NCI-H748 (cell line): ENCODE data around the gene SLC13A5.
"Not testable (repeated sequence)": the region's sequence is repeated elsewhere in the genome, so short reads cannot be mapped to it uniquely, and the experiment has no call there.

ENCODE experiments used
- DNase-seq: peaks from one replicate; lab custom pipeline; 2025; ENCODE audit not compliant: unreplicated experiment; lab: John Stamatoyannopoulos, UW

Gene SLC13A5

DNA sequence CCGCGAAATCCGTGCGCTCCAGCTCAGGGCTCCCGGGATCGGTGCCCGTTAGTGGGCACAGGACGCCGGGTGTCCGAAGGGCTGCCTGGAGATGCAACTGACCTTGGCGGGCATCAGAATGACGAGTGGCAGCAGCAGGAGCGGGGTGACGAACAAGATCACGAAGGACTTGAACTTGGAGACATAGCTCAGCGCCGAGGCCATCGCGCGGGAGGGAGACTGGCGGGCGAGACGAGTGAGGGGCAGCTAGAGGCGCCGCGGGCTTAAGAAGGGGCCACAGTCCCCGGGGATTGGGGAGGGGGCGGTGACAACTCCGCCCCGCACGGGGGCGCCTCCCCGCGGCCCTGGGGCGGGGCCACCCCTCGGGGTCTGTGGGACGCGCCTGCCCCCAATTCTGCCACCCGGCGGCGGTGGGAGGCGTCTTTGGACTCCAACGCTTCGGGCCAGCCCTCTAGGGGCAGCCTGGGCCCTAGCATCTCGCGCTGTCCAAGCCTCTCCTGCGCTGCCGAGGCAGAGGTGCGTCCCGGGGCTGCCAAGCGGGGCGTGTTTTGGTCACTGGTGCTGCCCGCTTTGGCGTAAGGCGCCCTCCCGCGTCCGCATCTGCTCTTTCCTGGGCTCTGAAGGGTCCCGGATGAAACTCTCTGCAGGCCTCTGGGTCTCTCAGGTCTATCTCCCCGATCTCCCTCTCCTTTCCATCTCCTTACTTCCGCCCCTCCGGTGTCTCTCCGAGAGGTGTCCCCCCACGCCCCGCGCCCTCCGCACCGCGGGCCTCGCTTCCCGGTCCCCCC is at the start of gene SLC13A5:
Gene SLC13A5 (minus strand): TSS at position 240 of the 788 bp plus-strand sequence. CDS start 36 bp downstream, at position 204.
- peak; percentile 27 for DNase-seq

DNA sequence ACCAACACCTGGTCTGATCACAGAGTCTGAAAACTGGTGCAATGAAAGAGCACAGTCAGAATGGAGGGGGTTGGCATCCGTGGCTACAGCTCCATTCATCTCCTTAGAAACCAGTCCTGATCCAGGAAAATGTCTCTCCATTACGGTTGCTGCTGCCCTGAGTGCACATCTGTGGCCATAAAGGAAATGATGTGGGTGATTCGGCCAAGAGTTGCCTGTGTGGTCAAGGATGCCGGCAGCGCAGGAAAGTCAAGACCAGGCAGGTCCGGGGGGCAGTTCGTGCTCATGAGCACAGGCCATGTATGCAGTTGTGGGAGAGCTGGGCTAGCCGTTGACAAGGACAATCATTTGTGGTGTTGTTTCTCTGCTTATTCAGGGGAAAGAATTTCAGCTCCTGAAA is 48.6 kb upstream of the SLC13A5 start:
- DNase-seq: no peak

DNA sequence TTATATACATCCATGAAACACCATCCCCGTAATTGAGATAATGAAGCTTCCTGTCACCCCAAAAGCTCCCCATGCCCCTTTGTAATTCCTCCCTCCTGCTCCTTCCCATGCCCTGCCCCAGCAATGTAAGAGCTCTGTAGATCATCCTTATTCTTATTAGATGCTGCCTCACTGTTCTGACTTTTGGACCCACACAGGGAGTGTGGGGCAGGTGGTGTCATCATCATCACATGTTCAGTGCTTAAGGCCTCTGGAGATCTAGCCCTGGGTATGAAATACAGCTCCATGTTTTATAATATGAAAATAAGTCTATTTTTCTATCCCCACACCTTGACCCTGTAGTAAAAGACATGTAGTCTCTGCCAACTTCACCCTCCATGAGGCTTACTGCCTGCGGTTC is 44.6 kb upstream of the SLC13A5 start:
- no peak for DNase-seq

DNA sequence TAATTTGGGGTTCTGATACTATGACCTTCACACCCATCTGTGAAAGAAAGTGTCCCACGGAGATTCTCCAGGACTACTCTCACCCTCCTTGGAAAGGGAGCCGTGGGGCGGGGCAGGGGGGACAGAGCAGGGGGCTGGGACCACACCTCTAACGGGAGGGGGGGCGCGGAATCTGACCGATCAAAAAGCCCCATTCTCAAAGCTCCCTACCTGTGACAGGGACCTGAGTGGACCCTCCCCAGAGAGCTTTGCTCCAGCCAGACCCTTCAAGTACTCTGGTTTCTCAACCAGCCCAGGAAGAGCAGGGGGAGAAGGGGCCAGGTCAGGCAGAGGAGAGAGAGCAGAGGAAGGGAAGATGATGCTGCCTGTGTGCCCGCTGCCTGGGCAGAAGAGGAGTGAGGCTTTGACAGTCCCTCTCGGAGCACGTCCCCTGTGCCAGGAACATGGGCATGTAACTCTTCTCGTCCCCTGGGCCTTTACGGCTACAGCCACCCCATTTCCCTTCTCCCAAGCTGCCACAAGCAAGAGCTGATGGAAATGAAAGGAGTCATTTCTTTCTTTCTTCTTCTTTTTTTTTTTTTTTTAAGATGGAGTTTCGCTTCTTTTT is 43.4 kb upstream of the SLC13A5 start:
- no peak for DNase-seq

DNA sequence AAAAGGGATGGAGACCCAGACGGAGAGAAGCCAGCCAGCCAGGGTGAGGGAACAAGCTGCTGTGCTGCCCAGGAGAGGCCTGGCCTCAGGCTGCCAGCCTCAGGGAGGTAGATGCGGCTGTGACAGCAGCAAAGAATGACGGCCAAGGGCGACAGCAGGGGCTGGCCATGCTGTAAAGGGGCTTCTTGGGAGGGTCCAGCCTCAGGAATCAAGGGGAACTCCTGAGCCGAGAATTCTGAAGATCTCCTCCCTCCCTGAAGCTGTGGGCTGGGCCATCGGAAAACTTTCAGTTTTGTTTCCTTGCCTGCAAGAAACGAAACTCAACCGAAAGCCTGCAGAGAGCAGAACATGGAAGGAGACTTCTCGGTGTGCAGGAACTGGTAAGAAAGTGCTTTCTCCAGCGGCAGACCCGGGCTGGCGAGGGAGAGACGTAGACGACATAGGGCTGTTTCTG is 42.6 kb upstream of the SLC13A5 start, which contains the start of gene XAF1:
Gene XAF1 (plus strand): TSS at position 316 of the 454 bp plus-strand sequence. CDS start 33 bp downstream, at position 349.
- no peak for DNase-seq

DNA sequence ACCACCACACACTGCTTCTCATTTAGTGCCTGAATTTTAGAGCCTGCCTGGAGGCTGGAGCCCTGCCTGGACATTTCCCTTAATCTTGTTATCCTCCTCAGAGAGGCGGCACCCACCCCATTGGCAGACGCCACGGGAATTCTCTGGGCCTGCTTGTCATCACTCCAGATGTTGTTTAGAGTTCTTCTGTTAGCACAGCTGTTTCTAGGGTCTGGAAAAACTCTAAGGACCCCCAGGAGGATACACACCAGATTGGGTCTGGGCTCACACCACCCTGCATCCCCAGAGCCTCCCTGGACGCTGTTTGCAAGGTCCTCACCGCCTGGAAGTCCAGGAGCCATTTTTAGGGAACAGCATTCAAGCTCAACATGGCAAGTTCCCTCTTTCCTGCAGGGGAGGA is 42.1 kb upstream of the SLC13A5 start:
- no peak for DNase-seq

DNA sequence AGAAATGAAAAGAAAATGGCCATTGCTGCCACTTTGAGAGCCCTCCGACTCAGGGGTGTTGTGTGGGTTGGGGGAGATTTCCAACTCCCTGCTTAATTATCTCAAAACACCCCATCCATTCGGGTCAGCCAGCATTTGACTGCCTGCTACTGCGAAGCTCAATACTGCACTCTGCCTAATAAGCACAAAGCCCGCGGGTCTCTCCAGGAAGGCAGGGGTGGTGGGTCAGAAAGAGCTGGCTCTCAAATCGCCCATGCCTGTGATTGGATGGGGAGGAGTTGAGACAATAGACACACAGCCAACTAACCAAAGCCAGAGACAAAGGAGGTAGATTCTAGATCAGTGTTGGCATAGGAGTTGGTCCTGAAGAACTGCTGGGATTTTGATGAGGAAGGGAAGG is 40.4 kb upstream of the SLC13A5 start:
- no peak for DNase-seq

DNA sequence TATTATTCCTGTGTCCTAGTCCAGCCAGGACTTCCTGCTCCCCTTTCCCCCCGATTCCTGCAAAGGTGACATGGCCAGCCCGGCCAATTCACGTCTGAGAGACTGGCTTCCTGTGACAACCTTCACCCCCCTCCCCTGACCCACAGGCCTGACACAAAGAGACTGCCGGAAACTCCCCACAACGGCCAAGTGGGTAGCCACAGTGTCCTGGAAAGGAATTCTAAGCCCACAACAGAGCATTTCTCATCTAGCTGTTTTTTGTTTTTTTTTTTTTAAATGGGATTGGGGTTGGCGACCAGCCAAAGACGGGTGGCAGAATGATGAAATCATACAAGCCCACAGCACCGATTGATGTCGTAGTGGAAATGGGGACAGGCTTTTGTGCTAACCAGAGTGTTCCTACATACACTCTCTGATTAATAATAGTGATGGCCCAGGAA is 39.9 kb upstream of the SLC13A5 start:
- DNase-seq: no peak

DNA sequence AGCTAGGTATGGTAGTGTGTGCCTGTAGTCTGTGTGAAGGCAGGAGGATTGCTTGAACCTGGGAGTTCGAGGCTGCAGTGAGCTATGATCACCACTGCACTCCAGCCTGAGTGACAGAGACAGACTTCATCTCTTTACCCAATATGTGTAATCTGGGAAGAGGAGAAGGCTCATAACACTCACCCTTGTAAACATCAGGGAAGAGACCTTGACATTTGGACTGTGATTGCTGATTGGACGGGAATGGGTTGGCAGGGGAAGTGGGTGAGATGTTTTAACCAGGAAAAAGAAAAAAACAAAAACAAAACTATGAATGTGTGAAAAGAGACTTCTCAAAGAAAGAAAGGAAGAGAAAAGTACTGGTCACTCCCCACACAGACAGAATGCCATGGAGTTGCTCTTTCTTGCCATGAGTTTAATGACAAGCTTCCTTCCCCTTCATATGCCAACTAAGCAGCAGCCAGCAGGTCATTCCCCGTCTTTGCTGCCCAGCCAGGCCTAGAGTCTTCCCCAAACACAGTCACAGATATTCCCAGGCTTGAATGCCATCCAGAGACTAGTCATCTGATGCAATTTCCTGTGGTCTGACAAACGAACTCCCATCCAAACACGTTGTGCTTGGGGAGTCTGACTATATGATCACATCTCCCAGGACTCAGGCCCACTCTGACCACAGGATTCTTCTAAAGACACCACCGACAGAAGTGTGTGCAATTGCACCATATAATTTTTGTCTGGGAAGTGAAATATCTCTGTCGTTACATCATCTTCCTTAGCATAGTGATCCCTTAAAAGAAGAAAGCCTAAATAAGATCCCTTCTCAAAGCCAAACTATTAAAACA is 39.1 kb upstream of the SLC13A5 start:
- no peak for DNase-seq

DNA sequence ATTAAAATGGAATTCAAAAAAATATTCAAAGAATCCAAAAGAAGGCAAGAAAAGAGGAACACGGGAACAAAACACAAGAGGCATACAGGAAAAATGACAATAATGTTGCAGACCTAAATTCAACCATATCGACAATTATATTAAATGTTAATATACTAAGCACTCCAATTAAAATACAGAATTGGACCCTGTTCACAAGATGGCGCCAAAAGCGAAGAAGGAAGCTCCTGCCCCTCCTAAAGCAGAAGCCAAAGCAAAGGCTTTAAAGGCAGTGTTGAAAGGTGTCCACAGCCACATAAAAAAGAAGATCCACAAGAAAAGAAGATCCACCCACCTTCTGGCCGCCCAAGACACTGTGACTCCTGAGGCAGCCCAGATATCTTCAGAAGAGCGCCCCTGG is 36.4 kb upstream of the SLC13A5 start:
- DNase-seq: no peak

DNA sequence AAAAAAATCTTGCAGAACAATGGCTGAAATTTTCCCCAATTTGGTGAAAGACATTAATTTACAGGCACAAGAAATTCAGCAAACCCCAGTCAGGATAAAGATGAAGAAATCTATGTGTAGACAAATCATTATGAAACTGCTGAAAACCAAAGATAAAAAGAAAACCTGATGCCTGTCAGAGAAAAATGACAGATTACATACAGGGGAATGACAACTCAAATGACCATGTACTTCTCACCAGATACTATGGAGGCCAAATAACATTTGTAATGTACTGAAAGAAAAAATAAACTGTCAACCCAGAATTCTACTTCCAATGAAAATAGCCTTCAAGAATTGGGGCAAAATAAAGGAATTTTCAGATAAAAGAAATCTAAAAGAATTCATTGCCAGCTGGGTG is 35.4 kb upstream of the SLC13A5 start:
- no peak for DNase-seq

DNA sequence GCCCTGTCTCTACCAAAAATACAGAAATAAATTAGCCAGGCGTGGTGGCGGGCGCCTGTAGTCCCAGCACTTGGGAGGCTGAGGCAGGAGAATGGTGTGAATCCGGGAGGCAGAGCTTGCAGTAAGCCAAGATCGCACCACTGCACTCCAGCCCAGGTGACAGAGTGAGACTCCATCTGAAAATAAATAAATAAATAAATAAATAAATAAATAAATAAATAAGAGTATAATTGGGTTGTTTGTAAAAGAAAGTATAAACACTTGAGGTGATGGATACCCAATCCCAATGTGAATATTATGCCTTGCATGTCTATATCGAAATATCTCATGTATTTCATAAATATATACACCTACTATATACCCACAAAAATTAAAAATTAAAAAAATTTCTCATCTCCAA is 33.5 kb upstream of the SLC13A5 start:
- DNase-seq: not testable (repeated sequence)

DNA sequence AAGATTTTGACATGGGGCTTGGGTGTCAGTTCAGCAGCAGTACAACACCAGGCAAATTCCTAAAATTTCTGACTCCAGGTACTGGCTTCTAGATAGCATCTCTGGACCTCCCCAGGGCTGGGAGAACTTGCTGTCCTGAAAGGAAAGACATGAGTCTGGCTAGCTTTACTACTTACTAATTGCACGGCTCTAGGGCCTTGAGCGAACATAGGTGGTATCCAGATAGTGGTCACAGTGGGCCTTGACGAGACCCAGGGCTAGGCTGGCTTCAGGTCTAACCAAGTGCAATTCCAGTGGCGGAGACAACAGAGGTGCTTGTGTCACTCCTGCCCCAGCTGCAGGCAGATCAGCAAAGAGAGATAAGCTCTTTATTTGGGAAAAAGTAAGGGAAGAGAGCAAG is 16.4 kb upstream of the SLC13A5 start:
- no peak for DNase-seq

DNA sequence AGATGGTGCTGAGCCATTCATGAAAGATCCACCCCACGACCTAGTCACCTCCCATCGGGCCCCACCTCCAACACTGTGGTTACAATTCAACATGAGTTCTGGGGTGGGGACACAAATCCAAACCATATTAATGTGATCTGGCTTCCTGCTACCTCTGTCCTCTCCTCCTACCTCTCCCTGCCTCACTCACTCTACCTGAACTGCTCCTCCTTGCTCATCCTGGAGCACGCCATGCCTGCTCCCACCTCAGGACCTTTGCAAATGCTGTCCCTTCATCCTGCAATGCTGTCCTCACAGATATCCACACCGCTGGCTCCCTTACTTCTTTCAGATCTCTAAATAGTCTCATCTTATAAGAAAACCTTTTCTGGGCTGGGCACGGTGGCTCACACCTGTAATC is 10.8 kb upstream of the SLC13A5 start:
- no peak for DNase-seq

DNA sequence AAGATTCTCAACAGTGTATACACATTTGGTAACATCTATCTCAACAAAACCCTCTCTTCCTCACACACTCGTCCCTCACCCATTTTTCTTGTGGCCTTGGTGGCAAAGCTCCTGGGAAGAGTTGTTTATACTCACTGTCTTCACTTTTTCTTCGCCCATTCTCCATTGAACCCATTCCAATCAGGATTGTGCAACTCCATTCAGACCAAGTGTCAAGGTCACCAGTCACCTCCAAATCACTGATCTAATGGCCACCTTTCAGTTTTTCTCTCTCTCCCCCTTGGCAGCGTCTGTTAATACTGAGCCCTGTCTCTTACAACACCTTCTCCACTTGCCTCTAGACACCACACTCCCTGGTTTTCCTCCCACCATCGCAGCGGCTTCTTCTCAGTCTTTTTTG is 8.6 kb upstream of the SLC13A5 start:
- DNase-seq: no peak

DNA sequence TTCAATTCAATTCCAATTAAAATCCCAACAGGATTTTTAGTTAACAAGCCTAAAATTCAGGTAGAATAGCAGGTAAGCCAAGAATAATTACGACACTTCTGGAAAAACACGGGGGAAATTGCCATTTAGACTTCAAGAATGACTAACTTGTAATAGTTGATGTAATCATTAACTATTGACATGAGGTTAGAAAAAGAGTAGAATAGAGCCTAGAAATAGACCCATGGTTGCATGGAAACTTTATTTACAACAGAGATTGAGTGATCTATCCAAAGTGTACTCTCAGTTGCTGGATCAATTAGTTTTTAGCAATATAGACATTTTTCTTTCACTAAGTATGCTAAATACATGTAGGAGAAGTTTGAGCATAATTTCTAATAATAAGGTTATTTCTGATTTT is 3.6 kb upstream of the SLC13A5 start:
- DNase-seq: no peak

DNA sequence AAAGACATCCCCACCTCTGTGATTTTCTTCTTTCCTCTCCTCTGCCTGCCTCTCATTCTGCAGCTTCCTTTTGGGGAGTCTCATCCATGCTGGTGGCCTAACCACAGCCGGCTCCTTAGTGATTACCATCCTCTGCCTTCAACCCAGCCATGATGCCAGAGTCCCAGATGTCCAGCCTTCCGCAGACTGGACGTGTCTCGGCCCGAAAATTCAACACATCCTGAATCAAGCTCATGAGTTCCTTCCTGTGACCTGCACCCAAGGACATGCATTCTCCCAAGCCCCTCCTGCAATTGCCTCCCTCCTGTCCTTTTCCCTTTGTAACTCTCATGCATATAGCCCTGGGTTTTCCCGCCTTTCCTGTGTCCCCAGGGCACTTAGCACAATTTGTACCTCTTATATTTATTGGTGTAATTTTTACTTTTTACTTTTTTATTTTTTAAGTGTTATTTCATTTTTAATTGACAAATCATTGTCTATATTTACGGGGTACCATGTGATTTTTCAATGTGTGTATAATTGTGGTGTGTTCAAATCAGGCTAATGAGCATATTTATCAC is 1.2 kb upstream of the SLC13A5 start:
- no peak for DNase-seq

DNA sequence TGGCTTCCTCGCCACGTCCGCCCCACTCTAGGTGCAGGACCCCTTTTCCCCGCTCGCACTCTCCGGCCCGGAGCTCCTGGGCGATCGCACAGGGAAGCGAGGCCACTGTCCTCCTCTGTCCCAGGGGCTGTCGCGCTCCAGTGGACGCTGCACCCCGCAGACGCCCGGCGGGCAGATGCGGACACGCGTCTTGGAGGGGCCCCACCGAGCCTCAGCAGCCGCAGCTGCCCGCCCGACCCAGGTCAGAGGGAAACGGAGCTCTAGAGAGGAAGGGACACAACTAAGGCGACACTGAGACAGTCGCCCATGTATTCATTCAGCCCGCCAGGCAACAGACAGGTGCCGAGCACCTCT is 726 bp upstream of the SLC13A5 start:
- no peak for DNase-seq

DNA sequence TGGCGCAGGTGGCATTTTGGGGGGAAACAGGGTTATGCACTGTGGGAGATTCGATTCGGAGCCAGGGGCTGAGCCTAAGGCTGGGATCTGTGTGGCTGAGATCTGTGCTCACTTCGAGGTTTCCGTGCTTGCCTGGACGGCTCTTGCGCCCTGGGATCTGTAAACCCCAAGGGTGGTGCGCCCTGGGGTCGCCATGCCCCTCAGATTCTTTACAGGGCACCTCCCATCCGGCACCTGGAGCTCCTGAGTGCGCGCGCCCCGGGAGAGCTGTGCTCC is 377 bp downstream of the SLC13A5 start:
- no peak for DNase-seq

DNA sequence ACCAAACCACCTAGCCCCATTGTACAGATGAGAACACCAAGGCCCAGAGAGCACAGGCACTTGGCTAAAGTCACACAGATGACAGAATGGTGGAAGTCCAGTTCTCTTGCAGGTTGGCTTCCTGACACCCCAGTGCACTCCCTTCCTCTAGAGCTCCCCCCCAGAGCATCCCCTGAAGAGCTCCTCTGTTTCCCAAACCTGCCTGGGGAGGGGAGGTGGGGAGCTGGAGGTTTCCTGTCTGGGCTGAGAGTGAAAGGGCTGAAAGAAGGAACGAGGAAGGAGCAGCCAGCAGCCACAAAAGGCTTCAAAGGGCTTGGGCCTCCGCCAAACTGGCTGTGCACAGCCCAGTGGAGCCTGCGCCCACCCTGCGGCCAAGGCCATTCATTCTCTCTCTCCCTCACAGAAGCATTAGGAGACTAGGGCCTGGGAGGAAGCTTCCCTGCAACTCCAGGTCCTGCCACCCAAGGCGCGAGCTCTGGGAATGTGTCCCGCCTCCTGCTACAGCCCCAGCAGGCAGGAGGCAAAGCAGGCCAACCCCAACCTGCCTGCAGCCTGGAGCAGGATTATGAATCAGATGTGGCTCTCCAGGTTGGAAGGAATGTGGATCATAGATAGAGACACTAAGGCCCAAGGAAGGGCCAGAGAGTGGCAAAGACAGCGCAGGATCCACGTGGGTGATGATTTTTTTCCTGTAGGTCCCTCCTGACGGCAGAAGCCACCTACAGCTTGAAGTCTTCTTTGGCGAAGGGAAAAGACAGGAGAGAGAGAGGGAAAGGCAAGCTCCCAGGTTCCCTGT is 913 bp downstream of the SLC13A5 start:
- no peak for DNase-seq

DNA sequence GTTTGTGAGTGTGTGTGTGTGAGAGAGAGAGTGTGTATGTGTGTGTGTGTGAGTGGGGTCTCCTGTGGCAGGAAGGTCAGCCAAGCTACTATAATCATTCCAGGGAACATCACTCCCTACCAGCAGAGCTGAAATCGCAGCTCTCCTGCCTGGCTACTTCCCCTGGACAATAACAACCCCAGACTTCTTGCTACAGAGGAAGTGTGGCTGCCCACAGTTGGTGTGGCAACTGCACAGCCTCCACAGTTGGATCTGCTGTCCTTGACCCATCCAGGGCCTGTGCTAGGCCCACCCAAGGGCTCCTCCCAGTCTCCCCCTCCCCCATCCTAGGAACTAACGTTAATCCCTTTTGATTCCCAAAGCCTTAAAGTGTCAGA is 1.5 kb downstream of the SLC13A5 start:
- DNase-seq: no peak
